T-helper 2 cell treated with Interferon-gamma antibody and Interleukin-4, amounts not matched to agents 100 ng/mL and 5 ng/mL, for 36 hours (primary cell): ENCODE data around the gene LIN28A. TPM values are rescaled to one million over a fixed set of nuclear protein-coding genes. Genes with fewer than 3 reads are reported as not detected.
"Not testable (repeated sequence)": the region's sequence is repeated elsewhere in the genome, so short reads cannot be mapped to it uniquely, and the experiment has no call there.

ENCODE experiments used
- intact Hi-C: fragments of 100-400 bp; cut with micrococcal nuclease; formaldehyde crosslinking; loops from one replicate; pipeline ENCODE4 v1.15.1; 2023
- total RNA-seq: library from RNA; stranded (reverse); gene quantifications from 2 replicates; pipeline ENCODE4 v1.2.3, GENCODE V29; 2022

Gene LIN28A
- total RNA-seq, 1 donor from 2014 or later: not detected

DNA sequence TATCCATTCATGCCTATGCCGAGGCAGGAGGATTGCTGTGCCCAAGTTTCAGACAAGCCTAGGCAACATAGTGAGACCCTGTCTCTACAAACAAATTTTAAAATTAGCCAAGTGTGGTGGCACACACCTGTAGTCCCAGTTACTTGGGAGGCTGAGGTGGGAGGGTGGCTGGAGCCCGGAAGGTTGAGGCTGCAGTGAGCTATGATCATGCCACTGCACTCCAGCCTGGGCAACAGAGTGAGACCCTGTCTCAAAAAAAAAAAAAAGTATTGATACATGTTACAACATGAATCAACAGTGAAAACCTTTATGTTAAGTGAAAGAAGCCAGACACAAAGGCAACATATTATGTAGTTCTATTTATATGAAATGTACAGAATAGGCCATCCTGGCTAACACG is 25.6 kb upstream of the LIN28A start:
- intact Hi-C loops: not testable (repeated sequence)

DNA sequence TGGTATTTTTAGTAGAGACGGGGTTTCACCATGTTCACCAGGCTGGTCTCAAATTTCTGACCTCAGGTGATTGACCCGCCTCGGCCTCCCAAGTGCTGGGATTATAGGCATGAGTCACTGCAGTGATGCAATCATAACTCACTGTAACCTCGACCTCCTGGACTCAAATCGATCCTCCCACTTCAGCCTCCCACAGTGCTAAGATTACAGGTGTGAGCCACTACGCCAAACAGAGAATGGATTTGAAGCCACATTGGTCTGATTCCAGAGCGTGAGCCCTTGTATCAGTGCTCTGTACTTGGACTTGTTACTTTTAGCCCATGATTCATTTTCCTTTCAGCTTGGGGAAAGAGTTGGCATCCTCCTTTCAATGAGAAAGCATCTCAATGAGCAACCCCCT is 23.2 kb upstream of the LIN28A start:
- intact Hi-C loops: no loop called here

DNA sequence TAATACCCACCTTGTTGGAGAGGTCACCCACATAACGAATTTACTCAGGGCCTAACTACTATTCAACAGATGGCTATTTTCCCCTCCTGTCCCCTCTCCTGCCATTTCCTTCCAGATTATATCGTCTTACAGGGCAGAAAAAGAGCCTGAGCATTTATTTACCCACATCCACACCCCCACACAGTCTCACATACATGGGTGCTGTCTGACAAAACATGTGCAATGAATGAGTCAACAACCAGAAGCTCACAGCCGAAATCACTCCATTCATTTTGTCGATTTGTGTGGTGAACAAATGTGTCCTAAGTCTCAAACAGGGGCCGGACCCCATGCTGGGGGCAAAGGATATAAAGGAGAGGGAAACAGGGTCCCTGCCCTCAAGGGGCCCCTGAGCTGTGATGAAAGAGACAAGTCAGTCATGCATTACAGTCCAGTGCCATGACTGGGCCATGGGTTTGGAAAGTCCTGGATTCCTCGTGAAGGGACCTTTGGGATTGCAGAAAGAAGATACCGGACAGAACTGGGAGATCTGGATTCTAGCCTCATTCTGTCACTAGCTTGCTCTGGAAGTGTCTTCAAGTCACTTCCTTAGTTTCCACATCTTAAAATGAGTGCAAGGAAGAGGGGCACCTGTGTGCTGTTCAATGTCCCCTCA is 21.7 kb upstream of the LIN28A start:
- intact Hi-C loops: no loop called here

DNA sequence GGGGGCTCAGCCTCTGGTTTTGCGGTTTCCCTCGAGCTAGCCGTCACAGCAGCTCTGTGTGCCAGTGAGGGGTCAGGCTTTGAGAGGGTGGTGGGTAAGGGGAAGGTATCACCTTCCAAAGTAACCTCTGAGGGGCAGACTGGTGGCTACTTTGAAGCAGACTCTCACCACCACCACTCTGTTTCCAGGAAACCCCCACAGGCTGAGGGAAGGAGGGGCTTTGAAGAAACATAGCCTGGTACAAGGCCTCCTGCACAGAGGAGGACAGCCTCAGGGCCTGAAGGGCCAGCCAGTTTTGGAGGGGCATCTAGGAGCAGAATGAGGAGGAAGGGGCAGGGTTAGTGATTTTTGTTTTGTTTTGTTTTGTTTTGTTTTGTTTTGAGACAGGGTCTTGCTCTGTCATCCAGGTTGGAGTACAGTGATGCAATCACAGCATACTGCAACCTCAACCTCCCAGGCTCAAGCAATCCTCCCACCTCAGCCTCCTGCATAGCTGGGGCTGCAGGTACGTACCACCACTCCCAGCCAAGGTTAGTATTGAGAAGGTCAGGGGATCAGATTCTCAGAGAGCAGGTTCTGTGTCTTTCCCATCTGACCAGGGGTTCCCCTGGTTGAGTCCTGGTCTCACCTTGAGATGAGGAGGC is 20.9 kb upstream of the LIN28A start:
- intact Hi-C loops: loop anchor here (2.0 to 10.0 kb wide), 4 partner anchors 27 to 225 kb away; partner anchors contain the start of genes C1orf232 and ZNF593

DNA sequence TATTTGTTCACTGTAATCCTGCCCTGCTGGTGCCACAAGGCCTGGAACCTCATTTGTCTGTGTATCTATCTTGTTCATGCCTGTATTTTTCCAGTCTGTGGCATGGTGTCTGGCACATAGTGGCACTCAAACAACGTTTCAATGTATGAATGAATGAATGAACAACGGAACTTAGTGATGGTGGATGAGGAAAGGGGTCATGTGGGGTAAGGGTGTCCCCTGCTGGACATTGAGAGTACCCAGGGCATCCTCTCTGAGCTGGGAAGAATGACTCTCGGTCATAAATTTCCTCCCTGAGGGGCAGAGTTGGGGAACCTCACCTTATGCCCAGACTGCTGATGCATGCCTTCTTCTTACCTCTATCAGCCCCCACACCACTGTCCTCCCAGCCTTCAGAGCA is 19.2 kb upstream of the LIN28A start:
- intact Hi-C loops: loop anchor here (1.0 to 10.0 kb wide), 5 partner anchors 29 to 227 kb away; partner anchors contain the start of genes C1orf232 and ZNF593

DNA sequence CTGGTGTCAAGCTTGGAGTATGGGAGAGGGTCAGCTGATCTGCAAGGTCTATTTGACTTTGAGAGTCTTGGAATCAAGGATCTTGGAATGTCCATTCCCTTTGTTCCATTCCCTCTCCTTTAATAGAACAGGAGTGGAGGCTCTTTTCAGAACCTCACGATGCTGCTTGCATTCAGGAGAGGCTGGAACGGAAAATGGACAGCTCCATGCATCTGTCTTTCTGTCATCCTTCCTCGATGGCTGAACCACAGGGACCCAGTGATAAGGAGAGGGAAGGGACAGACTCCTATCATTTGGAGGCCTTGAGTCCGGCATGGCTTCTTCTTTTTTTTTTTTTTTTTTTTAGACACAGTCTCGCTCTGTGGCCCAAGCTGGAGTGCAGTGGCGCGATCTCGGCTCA is 14.9 kb upstream of the LIN28A start:
- intact Hi-C loops: loop anchor here (10.0 kb wide), 1 partner anchor 231 kb away; the partner anchor contains the start of genes C1orf232 and ZNF593

DNA sequence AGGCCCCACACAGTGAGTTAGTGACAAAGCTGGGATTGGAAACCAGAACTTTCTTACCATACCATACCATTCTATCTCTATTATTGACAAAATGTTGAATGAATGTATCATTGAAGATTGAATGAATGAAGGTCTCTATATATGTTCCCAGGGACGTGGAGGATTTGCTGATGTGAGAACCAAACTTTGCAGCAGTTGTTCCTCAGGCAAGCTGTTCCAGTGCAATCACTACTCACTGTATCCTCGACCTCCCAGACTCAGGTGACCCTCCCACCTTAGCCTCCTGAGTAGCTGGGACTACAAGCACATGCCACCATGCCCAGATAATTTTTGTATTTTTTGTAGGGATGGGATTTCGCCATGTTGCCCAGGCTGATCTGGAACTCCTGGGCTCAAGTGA is 11.6 kb upstream of the LIN28A start:
- intact Hi-C loops: loop anchor here (10.0 kb wide), 1 partner anchor 234 kb away; the partner anchor contains the start of genes C1orf232 and ZNF593

DNA sequence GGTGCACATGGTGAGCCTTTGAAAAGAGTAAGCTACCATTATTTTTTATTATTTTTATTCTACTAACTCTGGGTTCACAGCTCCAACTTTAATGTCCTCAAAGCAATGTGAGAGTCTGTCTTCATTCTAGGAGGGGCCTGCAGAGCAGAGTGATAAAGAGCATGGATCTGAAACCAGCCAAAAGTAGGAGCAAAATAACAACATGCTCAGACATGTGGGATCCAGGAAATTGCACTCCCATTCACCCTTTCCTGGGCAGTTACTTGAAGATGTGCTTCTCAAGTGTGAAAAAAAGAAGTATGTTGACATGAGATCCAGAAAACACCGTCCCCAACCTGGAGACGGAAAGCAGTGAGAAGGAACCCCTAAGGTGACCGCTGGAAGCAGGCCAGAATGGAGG is 8.7 kb upstream of the LIN28A start:
- intact Hi-C loops: no loop called here

DNA sequence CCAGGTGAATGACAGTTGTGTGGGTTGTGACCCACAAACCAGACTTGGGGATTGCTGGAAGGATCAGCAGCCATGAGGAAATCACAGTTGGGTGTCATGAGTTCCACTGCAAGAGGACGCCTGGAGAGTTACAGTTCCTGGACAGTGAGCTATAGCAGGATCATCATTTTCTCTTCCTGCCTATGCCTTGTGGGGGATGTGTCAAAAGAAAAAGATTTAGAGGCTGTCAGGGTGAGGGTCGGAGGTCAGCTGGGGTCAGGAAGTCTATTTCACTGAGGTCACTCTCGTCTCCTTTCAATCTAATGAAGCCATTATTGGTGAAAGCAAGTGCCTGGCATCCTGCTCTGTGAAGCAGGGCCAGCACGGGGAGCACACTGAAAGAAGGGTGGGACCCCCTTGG is 7.0 kb upstream of the LIN28A start:
- intact Hi-C loops: no loop called here

DNA sequence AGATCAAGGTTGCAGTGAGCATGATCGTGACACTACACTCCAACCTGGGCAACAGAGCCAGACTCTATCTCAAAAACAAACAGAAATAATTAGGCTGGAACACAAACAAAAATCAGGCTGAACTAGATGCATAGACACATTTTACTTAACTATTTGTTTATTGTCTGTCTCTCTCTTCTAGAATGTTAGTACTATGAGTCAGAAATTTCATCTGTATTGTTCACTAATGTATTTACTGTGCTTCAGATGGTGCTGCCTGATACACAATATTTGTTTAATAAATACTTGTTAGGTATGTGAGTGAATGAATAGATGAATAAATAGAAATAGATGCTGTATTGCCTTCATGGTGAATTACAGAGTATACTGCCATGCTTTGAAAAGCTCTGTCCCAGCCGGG is 6.0 kb upstream of the LIN28A start:
- intact Hi-C loops: no loop called here

DNA sequence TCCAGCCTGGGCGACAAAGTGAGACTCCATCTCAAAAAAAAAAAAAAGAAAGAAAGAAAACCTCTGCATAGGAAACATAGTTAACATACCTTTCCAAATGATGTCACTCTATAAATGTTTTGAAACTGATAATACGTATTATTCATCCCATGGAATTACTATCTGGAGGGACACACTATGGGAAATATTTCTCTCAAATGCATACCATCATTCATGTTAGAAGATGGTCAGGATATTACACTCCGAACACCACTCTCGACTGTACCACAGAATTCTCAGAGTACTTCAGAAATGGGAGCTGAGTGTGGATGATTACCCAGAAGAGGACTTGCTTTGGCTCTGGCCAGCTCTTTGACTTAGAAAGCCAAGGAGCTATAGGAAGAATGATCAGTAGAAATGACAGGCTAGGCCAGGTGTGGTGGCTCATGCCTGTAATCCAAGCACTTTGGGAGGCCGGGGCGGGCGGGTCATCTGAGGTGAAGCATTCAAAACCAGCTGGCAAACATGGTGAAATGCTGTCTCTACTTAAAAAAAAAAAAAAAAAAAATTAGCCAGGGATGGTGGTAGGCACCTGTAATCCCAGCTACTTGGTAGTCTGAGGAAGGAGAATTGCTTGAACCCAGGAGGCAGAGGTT is 5.2 kb upstream of the LIN28A start:
- intact Hi-C loops: no loop called here

DNA sequence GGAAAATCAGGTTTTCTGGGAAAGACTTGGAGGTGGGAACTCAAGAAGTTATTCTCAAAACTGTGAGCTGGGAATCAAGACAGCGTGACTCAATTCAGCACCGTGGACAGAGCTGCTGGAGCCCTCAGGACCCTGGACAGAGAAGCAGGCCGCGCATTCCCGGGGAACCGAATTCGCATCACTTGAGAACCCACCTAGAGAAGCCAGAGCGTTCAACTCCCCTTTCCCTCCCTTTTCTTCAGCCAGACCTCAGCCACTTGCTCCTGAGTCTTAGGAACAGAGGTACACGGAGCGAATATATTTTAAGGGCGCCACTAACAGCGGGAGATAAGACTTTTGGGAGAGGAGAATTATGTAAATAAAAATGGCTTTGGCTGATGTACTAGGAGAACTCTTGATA is 2.0 kb upstream of the LIN28A start:
- intact Hi-C loops: no loop called here

DNA sequence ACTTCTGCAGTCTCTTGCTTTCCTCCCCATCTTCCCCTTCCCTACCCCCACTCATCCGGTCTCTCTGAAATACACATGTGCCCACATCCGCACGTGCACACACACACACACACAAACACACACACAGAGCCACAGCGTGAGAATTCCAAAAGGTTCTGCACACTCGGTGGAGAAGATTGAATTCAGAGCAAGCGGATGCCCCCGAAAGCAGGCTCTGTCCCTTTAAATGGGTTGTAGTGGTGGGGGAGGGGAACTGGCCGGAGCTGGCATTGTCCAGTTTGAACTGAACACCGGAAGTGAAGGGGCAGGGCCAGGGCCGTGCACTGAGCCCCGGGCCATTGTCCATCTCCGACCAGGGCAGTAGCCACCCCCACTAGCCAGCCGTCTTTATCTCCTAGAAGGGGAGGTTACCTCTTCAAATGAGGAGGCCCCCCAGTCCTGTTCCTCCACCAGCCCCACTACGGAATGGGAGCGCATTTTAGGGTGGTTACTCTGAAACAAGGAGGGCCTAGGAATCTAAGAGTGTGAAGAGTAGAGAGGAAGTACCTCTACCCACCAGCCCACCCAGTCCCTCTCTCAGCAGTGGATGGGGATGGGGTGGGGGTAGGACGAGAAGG is 1.3 kb upstream of the LIN28A start:
- intact Hi-C loops: no loop called here

DNA sequence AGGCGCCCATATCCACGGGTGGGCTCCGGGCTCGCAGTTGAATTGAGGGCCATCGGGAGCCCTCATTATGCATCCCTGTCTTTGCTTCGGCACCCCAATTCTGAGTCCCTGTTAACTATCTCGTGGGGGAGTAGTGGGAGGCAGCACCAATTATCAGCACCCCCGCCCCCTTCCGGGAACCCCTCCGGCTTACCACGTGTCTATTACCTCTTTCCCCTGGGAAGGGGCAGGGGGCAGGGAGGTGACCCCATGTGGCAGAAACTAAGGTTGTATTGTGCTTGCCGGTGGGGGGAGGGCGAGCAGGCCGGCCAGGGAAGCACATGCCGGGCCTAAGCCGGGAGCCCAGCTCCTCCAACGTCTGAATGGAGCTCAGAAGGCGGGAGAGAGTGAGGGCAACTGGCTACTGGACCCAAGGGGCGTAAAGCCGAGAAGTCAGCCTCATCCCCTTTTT is 1.0 kb downstream of the LIN28A start:
- intact Hi-C loops: no loop called here

DNA sequence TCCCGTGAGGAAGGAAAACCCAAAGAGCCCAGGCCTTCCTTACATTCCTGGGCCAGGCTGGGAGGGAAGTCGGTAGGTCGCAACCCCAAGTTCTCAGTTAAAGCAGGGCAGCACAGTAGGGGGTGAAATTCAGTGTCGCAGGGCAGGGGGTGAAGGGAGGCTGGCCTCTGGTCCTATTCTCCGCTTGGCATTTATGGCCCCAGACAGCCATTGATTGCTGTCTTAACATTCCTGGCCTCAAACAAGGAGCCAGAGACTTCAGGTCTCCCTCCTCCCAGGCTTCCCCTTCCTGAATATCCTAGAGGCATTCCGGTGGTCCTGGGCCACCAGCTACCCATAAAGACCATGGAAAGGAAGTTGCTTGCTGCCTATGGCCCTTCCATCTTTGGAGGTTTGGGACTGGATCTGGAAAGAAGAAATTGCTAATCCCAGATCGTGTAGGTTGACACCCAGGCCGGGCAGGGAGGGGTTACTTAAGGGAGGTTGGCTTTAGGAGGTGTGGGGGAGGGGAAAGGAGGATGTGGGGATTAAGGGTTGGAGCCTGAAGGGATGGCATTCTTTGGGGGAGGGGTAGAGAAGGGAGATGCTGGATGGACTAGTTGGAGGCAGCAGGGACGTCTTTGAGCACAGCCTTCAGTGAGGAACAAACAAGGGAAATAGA is 1.7 kb downstream of the LIN28A start:
- intact Hi-C loops: no loop called here

DNA sequence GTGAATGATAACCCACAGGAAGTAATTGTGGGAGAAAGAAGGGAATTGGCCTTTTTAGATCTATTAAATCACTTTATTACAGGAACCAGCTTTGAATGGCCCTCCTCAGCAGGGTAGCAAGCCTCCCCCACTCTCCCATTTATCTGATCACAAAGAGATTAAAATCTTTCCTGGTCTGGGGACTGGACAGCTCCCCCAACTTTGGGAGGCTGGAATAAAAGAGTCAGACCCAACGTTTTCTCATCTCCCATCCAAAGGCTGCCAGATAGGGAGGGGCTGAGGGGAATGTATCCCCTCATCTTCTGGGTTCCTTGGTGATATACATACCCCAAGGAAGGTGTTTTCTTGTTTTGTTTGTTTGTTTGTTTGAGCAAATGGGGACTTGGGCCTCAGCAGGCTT is 2.4 kb downstream of the LIN28A start:
- intact Hi-C loops: no loop called here

DNA sequence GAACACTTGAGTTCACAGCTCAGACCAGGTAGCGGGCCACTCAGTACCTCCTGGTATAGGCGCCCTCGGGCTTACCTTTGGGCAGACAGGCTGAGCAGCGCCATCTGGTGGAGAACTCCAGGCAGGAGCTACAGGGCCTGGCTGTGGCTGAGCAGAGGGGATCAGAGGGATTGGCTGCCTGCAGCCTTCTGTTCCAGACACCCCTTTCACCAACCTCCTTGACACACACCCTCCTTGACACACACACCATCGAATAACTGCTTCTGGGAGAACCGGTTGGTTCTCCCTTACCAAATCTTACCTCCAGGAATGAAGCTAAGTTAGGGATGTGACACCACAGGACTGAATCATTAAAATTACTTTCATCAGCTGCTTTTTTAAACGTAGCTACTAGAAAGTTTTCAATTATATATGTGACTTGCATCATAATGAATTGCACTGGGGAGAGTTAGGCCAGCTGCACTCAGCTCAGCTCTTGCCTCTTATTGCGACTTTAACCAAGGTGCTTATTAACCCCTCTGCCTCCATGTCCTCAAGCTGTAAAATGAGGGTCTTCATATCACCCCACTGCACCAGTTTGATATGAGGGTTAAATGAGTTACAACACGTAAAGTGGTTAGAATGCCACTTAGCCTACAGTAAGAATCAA is 6.6 kb downstream of the LIN28A start:
- intact Hi-C loops: loop anchor here (5.0 kb wide), 1 partner anchor 140 kb away; no protein-coding TSS in a partner anchor

DNA sequence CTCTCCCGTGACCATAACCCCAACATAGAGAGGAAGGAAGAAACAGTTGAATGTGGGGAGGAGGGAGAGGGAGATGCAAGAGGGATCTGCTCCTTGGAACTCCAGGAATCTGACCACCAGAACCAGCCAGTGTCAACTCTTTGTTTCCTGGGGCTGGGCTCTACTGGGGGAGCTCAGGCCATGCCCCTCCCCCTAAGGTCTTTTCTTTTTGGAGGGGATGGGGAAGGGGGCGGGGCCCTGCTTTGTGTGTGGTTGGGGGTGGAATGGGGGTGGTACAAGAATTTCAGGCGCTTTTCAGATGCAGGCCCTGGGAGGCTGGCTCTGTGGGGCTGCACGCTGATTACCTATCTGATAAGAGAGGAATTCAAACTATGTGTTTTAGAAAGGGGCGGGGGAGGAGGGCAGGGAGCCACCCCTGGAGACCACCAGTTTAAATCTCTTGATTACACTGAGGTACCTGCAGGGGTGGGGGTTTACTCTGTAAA is 8.3 kb downstream of the LIN28A start:
- intact Hi-C loops: loop anchor here (5.0 kb wide), 1 partner anchor 142 kb away; no protein-coding TSS in a partner anchor

DNA sequence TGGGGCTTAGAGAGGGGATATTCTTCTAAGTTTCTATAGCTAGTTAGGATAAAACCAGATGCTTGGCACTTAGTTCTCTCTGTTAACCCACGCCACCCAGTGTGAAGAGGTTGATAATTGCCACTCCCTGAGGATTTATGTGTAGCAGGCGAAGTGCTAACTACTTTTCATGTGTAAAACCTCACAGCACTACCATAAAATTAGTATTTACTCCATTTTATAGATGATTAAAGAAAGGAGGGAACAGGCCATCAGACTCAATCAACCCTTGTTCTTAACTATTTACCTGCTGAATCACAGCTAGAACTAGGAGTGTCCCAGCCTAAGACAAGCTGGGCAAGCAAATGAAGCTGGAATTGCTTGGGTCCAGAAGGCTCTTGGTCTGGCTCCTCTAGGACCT is 8.9 kb downstream of the LIN28A start:
- intact Hi-C loops: loop anchor here (5.0 kb wide), 1 partner anchor 142 kb away; no protein-coding TSS in a partner anchor

DNA sequence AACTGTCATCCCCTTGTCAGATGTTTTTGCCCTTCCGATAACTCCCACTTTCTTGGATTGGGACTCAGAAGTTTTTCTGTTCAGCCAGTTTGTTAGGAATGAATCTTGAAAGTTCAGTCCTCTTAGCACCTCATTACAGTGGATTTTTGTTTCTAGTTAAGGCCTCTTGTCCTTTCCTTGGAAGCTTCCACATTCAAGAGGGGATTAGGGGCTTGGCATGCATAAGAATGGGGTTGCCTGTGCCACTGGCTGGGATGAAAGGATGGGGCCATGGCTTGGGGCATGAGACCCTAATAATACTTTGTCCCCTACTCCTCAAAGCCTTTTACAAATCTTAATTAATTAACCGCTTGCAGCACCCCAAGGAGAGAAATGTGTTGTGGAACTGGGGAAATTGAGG is 19.1 kb downstream of the LIN28A start:
- intact Hi-C loops: no loop called here
